GM03348 (cell line): ENCODE measurements around the gene KRT4.
A peak's percentile ranks its signal among the peaks of the same experiment; 100 is the strongest.
"Not testable (repeated sequence)": the region's sequence is repeated elsewhere in the genome, so short reads cannot be mapped to it uniquely, and the experiment has no call there.

Experiments
- DNase-seq: peaks from one replicate; pipeline ENCODE4 v3.0.0; 2012; ENCODE audit warnings: low spot score

Gene KRT4

GRCh38 chr12:52813885-52814709 is at the start of gene KRT4:
Gene KRT4 (minus strand): TSS chr12:52814116. CDS start chr12:52814058, 58 bp downstream.
- peak; percentile 60 for DNase-seq

- no peak for DNase-seq
Observed at GRCh38 chr12:52862023-52862422, 48.1 kb upstream of the KRT4 start.

- no peak for DNase-seq
Observed at GRCh38 chr12:52861511-52861910, 47.6 kb upstream of the KRT4 start.

GRCh38 chr12:52860102-52860823 is 46.3 kb upstream of the KRT4 start:
- DNase-seq: peak; percentile 44

GRCh38 chr12:52857500-52857899 is 43.6 kb upstream of the KRT4 start:
- no peak for DNase-seq

GRCh38 chr12:52856787-52857186 is 42.9 kb upstream of the KRT4 start:
- no peak for DNase-seq

GRCh38 chr12:52856077-52856476 is 42.2 kb upstream of the KRT4 start:
- not testable (repeated sequence) for DNase-seq

GRCh38 chr12:52851787-52852186 is 37.9 kb upstream of the KRT4 start:
- DNase-seq: no peak

- no peak for DNase-seq
Observed at GRCh38 chr12:52850681-52851080, 36.8 kb upstream of the KRT4 start.

- no peak for DNase-seq
Observed at GRCh38 chr12:52849511-52849910, 35.6 kb upstream of the KRT4 start.

GRCh38 chr12:52848661-52849255 is 34.8 kb upstream of the KRT4 start, which contains the start of gene KRT78:
Gene KRT78 (minus strand): TSS chr12:52848994. CDS start chr12:52848930, 64 bp downstream.
- DNase-seq: no peak

GRCh38 chr12:52847335-52848102 is 33.6 kb upstream of the KRT4 start:
- DNase-seq: no peak

- no peak for DNase-seq
Observed at GRCh38 chr12:52846356-52846970, 32.5 kb upstream of the KRT4 start.

GRCh38 chr12:52845946-52846345 is 32.0 kb upstream of the KRT4 start:
- no peak for DNase-seq

- DNase-seq: no peak
Observed at GRCh38 chr12:52844386-52844785, 30.5 kb upstream of the KRT4 start.

- no peak for DNase-seq
Observed at GRCh38 chr12:52839436-52840105, 25.7 kb upstream of the KRT4 start.

- DNase-seq: no peak
Observed at GRCh38 chr12:52838609-52839435, 24.9 kb upstream of the KRT4 start.

GRCh38 chr12:52837781-52838608 is 24.1 kb upstream of the KRT4 start:
- DNase-seq: no peak

GRCh38 chr12:52837413-52837741 is 23.5 kb upstream of the KRT4 start:
- peak; percentile 81 for DNase-seq
